Activated naive CD4-positive, alpha-beta T cell treated with anti-CD3 and anti-CD28 coated beads, Interleukin-2, amount 50 U/mL, for 72 hours (primary cell): Measurements from ENCODE around the gene SYTL1. TPM values are rescaled to one million over a fixed set of nuclear protein-coding genes. Genes with fewer than 3 reads are reported as not detected.

Source experiments
- ATAC-seq, 2 donors: fragments of 150-1000 bp; cut with Tn5 transposase; 2 replicates each; pipeline ENCODE4 v1.10.0; 2021; ENCODE audit warnings: mild to moderate bottlenecking in 2 of 2, moderate library complexity in 2 of 2
- DNase-seq, 2 donors: peaks; one replicate each; pipeline ENCODE4 v3.0.0; 2021 to 2022; ENCODE audit warnings: low spot score in 2 of 2
- H3K27ac Mint-ChIP-seq, 2 donors: one replicate each; pipeline ENCODE4 v1.8.0; 2022; ENCODE audit warnings: mild to moderate bottlenecking in 2 of 2, mixed read lengths in 2 of 2
- H3K36me3 Mint-ChIP-seq, 2 donors: one replicate each; pipeline ENCODE4 v1.8.0; 2022; ENCODE audit warnings: mixed read lengths in 2 of 2
- H3K9me3 Mint-ChIP-seq, 2 donors: one replicate each; pipeline ENCODE4 v1.8.0; 2022; ENCODE audit warnings: mixed read lengths in 2 of 2
- total RNA-seq, 2 donors: library from RNA; stranded (reverse); gene quantifications; one replicate each; pipeline ENCODE4 v1.2.3, GENCODE V29; 2022

The SYTL1 gene
- total RNA-seq, 2 donors from 2014 or later = 15.6 to 35.1 TPM

GRCh38 chr1:27398405-27399149, 56.8 kb downstream of the SYTL1 start:
- no peak for ATAC-seq
- Mint-ChIP-seq H3K27ac (peak overlapping the region in 1 of 2 donors; percentile 91), H3K9me3 (no peaks in the 10 kb centered on the region), H3K36me3 (no peaks in the 10 kb centered on the region)
- no peak for DNase-seq

GRCh38 chr1:27399251-27400025, 57.6 kb downstream of the SYTL1 start:
- Mint-ChIP-seq H3K9me3 (no peaks in the 10 kb centered on the region), H3K27ac (peak overlapping the region; percentile 68 to 91), H3K36me3 (no peaks in the 10 kb centered on the region)
- DNase-seq (no peak), ATAC-seq (no peak)

DNA sequence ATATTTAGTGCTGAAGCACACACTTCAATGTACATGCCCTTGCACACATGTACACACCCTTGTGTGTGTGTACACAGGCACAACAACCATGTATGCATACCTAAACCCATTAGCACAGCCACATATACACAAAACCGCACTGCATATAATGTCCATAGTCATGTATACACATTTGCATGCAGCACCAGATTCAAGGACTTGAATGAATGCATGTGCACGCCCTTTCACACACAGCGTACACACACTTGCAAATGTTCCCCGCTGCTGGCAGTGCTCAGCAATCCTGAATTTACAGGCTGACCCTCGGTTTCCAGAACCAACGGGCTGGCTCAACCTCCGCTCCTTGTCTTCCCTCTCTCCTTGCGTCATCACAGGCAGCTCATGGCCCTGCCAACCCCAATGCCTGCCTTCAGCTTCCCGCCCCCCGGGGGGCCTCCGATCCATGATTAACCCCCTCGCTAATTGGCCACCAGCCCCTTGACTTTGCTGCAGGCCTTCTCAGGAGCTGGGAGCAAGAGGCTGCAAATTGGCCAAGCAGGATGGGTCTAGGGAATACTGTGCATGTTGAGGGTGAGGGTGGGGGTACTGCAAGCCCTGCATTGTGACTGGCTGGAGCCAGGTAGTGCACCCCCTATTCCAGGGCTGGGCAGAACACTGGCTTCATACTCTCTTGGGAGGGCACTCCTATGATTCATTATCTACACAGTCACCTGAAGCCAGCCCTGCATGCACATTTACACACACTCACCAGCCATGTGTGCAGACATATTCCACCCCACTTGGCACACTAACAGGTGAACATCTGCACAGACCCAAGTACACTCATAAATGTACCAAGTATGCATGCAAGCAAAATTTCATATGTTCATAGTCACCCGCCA, 58.5 kb downstream of the SYTL1 start:
- no peaks in the 10 kb centered on the region for H3K9me3 Mint-ChIP-seq
- H3K27ac Mint-ChIP-seq = peak overlapping the region in 1 of 2 donors; percentile 72
- H3K36me3 Mint-ChIP-seq = no peaks in the 10 kb centered on the region
- ATAC-seq = no peak
- DNase-seq = no peak

DNA sequence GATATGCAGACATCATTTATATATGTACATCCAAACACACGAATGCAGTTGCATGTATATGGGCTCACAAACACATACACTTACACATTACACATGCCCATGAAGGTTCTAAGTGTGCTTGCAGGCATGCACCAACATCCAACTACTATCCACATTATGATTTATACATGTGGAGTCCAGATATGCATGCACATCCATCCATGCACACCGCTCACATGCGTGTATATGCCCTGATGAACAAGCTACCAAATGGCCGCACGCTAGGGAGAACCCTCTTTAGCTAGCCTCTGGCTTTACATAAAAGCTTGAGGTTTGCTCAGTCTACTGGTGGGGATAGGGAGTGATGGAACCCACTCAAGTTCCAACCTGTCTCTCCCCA, 59.1 kb downstream of the SYTL1 start:
- DNase-seq (no peak), ATAC-seq (no peak)
- no peaks in the 10 kb centered on the region for H3K9me3 Mint-ChIP-seq
- no peak overlapping the region for H3K27ac Mint-ChIP-seq
- no peaks in the 10 kb centered on the region for H3K36me3 Mint-ChIP-seq

DNA sequence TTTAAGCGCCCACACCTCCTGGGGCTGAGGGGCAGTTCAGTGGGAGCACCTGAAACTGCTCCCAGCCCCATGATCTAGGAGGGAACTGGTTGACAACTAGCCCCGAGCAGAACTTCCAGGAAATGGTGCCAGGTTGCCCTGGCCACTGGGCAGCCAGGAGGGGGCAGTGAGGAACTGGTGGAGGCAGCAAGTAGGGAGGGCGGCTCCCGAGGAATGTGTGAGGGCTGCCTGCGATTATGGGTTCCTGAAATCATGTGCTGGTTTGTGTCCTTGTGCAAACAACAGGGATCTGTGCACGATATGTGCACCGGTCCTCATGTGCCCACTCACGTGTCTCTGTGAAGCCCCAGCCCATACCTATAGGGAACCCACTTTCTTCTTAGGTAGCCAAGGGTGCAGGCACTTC, 60.5 kb downstream of the SYTL1 start:
- Mint-ChIP-seq H3K9me3 (no peaks in the 10 kb centered on the region), H3K36me3 (no peaks in the 10 kb centered on the region), H3K27ac (peak overlapping the region in 1 of 2 donors; percentile 39)
- DNase-seq (no peak), ATAC-seq (no peak)

- peak; percentile 36 to 42 for ATAC-seq
- Mint-ChIP-seq H3K27ac (peak overlapping the region; percentile 40 to 68), H3K36me3 (no peaks in the 10 kb centered on the region), H3K9me3 (no peaks in the 10 kb centered on the region)
- DNase-seq = no peak
These were observed 61.4 kb downstream of the SYTL1 start for GRCh38 chr1:27403065-27403726.

Other genes with a start within 250 kb of the SYTL1 start
- gene SLC9A1, start 186.9 kb upstream of the SYTL1 start, total RNA-seq = 10 to 100 TPM; 16.2 to 18.8 TPM
- gene WDTC1, start 107.4 kb upstream of the SYTL1 start, total RNA-seq = 10 to 100 TPM; 26.4 to 36.1 TPM
- gene TMEM222, start 19.9 kb upstream of the SYTL1 start, total RNA-seq = 10 to 100 TPM; 26.9 to 29.8 TPM
- gene MAP3K6, start 24.9 kb downstream of the SYTL1 start, total RNA-seq = 10 to 100 TPM in 1 of 2 donors, 1 to 10 TPM in 1; 5.5 to 14.7 TPM
- gene FCN3, start 32.8 kb downstream of the SYTL1 start, total RNA-seq = not detected
- gene CD164L2, start 41.3 kb downstream of the SYTL1 start, total RNA-seq = not detected
- under 1 TPM; 0.25 to 0.72 TPM for gene GPR3, start 50.6 kb downstream of the SYTL1 start, total RNA-seq
- 100 to 1,000 TPM in 1 of 2 donors, 10 to 100 TPM in 1; 97.8 to 116 TPM for gene WASF2, start 148.1 kb downstream of the SYTL1 start, total RNA-seq